NCI-H1105 (cell line): Measurements from ENCODE around the gene NCKIPSD.
A peak's percentile ranks its signal among the peaks of the same experiment; 100 is the strongest.
"Not testable (repeated sequence)": the region's sequence is repeated elsewhere in the genome, so short reads cannot be mapped to it uniquely, and the experiment has no call there.

Source experiments
- DNase-seq: peaks from one replicate; lab custom pipeline; 2025; lab: John Stamatoyannopoulos, UW

NCKIPSD gene

GRCh38 chr3:48685603-48686511 is at the start of gene NCKIPSD:
TSS of gene NCKIPSD (minus strand) at chr3:48685915. CDS start at chr3:48685807, 108 bp downstream.
- peak; percentile 64 for DNase-seq

- not testable (repeated sequence) for DNase-seq
Observed at GRCh38 chr3:48735075-48735767, 49.5 kb upstream of the NCKIPSD start.

GRCh38 chr3:48734541-48734940 is 48.8 kb upstream of the NCKIPSD start:
- not testable (repeated sequence) for DNase-seq

GRCh38 chr3:48733752-48734518 is 48.2 kb upstream of the NCKIPSD start:
- not testable (repeated sequence) for DNase-seq

GRCh38 chr3:48727511-48727910 is 41.8 kb upstream of the NCKIPSD start:
- no peak for DNase-seq

GRCh38 chr3:48725185-48725855 is 39.6 kb upstream of the NCKIPSD start:
- DNase-seq: not testable (repeated sequence)

GRCh38 chr3:48723725-48724124 is 38.0 kb upstream of the NCKIPSD start:
- DNase-seq: no peak

- not testable (repeated sequence) for DNase-seq
Observed at GRCh38 chr3:48723293-48723692, 37.6 kb upstream of the NCKIPSD start.

GRCh38 chr3:48716982-48717746 is 31.4 kb upstream of the NCKIPSD start, which contains the start of gene IP6K2:
TSS of gene IP6K2 (minus strand) at chr3:48717221. CDS start at chr3:48695291, 21,930 bp downstream.
- peak; percentile 93 for DNase-seq

GRCh38 chr3:48716508-48716981 is 30.8 kb upstream of the NCKIPSD start:
- DNase-seq: no peak

GRCh38 chr3:48715174-48715800 is 29.6 kb upstream of the NCKIPSD start:
- no peak for DNase-seq

- no peak for DNase-seq
Observed at GRCh38 chr3:48711727-48712126, 26.0 kb upstream of the NCKIPSD start.

GRCh38 chr3:48709051-48709461 is 23.3 kb upstream of the NCKIPSD start:
- DNase-seq: no peak

GRCh38 chr3:48708481-48708889 is 22.8 kb upstream of the NCKIPSD start:
- DNase-seq: no peak

- no peak for DNase-seq
Observed at GRCh38 chr3:48707157-48707556, 21.4 kb upstream of the NCKIPSD start.

- no peak for DNase-seq
Observed at GRCh38 chr3:48702320-48702920, 16.7 kb upstream of the NCKIPSD start.

GRCh38 chr3:48700731-48701405 is 15.2 kb upstream of the NCKIPSD start:
- no peak for DNase-seq

GRCh38 chr3:48698891-48699290 is 13.2 kb upstream of the NCKIPSD start:
- DNase-seq: no peak

GRCh38 chr3:48697952-48698351 is 12.2 kb upstream of the NCKIPSD start:
- DNase-seq: no peak
